ENCODE data around the gene SCFD2.
"Not testable (repeated sequence)": the region's sequence is repeated elsewhere in the genome, so short reads cannot be mapped to it uniquely, and the experiment has no call there.

SCFD2 gene

DNA sequence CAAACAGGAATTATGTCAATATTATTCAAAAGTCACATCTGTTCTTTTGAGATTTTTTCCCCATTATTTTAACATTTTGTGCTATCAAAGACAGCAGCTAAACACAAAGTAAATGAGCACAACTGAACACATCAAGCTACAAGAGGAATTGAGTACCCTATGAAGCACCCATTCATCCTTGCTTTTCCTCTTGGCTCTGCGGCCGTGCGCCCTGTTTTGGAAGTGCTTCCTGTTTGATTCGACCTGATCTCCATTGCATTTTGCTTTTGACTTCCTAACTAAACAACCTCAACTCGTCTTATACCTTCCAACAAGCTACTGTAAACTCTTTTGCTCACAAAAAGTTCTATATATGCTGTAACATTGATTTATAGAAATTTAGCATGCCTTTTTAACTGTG is 85.0 kb downstream of the SCFD2 start:
- H3K4me3 Mint-ChIP-seq, result no peak overlapping the region

DNA sequence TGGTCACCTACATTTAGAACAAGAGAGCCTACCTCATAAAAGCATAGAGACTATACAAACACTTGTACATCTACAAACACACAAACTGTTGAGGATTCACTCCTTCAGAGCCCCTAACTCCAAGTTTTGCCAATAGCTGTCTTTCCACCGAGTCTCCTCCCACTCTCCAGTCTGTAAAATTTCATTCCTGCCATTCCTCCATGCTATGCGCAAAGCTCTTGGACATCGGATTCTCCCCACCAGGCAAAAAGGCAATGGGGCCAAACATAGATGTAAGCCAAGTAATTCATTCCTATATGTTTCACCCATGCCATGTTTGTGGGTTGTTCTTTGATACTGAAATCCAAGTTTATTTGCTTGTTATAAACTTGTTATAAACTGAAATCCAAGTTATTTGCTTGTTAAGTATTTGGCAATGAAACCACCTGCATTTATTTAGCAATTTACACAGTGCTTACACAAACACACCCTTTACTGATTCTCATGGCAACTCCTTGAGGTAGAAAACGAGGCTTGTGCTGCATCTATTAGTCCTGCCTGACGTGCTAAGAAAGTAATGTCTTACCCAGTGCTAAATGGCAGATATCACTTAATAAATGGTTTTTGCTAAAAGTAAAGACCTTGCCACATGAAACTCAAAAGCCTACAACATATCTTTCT is 91.1 kb downstream of the SCFD2 start:
- Mint-ChIP-seq H3K4me1 (no peaks in the 10 kb centered on the region), H3K27me3 (ENCODE audit: low read depth, poor library complexity) (no peaks in the 10 kb centered on the region), H3K27ac (no peak overlapping the region), H3K36me3 (ENCODE audit: low read depth) (peaks cover 4% of the 10 kb centered on the region), H3K9me3 (no peaks in the 10 kb centered on the region), H3K4me3 (no peak overlapping the region)
- DNase-seq, result no peak
- TF ChIP-seq, protein P1, sequence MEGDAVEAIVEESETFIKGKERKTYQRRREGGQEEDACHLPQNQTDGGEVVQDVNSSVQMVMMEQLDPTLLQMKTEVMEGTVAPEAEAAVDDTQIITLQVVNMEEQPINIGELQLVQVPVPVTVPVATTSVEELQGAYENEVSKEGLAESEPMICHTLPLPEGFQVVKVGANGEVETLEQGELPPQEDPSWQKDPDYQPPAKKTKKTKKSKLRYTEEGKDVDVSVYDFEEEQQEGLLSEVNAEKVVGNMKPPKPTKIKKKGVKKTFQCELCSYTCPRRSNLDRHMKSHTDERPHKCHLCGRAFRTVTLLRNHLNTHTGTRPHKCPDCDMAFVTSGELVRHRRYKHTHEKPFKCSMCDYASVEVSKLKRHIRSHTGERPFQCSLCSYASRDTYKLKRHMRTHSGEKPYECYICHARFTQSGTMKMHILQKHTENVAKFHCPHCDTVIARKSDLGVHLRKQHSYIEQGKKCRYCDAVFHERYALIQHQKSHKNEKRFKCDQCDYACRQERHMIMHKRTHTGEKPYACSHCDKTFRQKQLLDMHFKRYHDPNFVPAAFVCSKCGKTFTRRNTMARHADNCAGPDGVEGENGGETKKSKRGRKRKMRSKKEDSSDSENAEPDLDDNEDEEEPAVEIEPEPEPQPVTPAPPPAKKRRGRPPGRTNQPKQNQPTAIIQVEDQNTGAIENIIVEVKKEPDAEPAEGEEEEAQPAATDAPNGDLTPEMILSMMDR (IDR thresholded peaks at IDR 0.05), result no peak

More for the DNA sequence above, 85.0 kb downstream of the SCFD2 start:
- Mint-ChIP-seq H3K4me1 (no peaks in the 10 kb centered on the region), H3K9me3 (no peaks in the 10 kb centered on the region), H3K27ac (no peak overlapping the region), H3K36me3 (ENCODE audit: low read depth) (peaks cover 4% of the 10 kb centered on the region), H3K27me3 (ENCODE audit: low read depth, poor library complexity) (no peaks in the 10 kb centered on the region)
- TF ChIP-seq, protein P1 (IDR thresholded peaks at IDR 0.05), result no peak
- no peak for DNase-seq

DNA sequence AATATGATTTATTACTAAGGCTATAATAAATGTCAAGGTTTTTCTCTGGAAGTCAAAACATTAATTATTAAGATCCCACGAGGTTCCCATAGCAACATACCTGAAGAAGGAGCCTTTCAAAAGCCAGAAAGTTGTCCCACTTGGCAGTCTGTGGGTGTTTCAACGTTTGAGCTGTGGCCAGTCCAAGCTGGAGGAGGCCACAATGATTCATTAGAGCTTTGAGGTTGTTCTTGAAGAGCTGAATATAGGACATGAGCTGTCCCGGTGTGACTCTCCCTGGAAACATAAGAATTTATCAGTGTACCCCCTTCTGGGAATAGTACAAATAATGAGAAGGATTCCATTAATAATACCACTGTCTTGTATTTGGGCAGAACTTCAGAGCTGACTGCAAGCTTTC is 92.1 kb downstream of the SCFD2 start:
- H3K4me3 Mint-ChIP-seq, result no peak overlapping the region
- no peak for DNase-seq
- peaks cover 3% of the 10 kb centered on the region for H3K36me3 Mint-ChIP-seq (ENCODE audit: low read depth)
- no peaks in the 10 kb centered on the region for H3K27me3 Mint-ChIP-seq (ENCODE audit: low read depth, poor library complexity)
- no peaks in the 10 kb centered on the region for H3K9me3 Mint-ChIP-seq
- no peaks in the 10 kb centered on the region for H3K4me1 Mint-ChIP-seq
- H3K27ac Mint-ChIP-seq, result no peak overlapping the region
- TF ChIP-seq, protein P1 (IDR thresholded peaks at IDR 0.05), result no peak

DNA sequence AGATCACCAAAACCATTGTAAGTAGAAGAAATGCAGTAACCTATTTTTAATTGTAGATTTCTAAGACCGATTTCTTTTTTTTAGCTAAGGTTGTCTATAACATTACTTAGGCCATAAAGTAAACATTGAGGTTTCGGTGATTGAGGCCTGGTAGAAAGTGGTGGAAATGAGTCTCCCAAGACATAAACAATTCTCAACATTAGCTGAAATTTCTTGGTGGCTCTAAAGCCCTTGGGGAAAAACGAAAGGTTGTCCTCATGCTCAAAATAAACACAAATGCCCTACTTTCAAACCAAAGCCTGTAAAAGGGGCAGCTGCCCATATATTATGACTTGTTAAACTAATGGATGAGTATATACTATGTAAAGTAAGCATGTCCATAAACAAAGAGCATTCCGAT is 98.8 kb downstream of the SCFD2 start:
- H3K27me3 Mint-ChIP-seq (ENCODE audit: low read depth, poor library complexity), result no peaks in the 10 kb centered on the region
- no peak for DNase-seq
- TF ChIP-seq, protein P1 (IDR thresholded peaks at IDR 0.05), result no peak
- no peak overlapping the region for H3K27ac Mint-ChIP-seq
- peaks cover 22% of the 10 kb centered on the region for H3K9me3 Mint-ChIP-seq
- peaks cover 17% of the 10 kb centered on the region for H3K36me3 Mint-ChIP-seq (ENCODE audit: low read depth)
- H3K4me1 Mint-ChIP-seq, result no peaks in the 10 kb centered on the region
- no peak overlapping the region for H3K4me3 Mint-ChIP-seq

DNA sequence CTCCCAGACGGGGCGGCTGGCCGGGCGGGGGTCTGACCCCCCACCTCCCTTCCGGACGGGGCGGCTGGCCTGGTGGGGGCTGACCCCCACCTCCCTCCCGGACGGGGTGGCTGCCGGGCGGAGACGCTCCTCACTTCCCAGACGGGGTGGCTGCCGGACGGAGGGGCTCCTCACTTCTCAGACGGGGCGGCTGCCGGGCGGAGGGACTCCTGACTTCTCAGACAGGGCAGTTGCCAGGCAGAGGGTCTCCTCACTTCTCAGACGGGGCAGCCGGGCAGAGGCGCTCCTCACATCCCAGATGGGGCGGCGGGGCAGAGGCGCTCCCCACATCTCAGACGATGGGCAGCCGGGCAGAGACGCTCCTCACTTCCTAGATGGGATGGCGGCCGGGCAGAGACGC is 109.9 kb downstream of the SCFD2 start:
- DNase-seq; H3K27me3 Mint-ChIP-seq (ENCODE audit: low read depth, poor library complexity); H3K4me3 Mint-ChIP-seq; H3K27ac Mint-ChIP-seq; H3K4me1 Mint-ChIP-seq: not testable (repeated sequence)
- peaks cover 12% of the 10 kb centered on the region for H3K36me3 Mint-ChIP-seq (ENCODE audit: low read depth)
- H3K9me3 Mint-ChIP-seq, result peaks cover 53% of the 10 kb centered on the region

DNA sequence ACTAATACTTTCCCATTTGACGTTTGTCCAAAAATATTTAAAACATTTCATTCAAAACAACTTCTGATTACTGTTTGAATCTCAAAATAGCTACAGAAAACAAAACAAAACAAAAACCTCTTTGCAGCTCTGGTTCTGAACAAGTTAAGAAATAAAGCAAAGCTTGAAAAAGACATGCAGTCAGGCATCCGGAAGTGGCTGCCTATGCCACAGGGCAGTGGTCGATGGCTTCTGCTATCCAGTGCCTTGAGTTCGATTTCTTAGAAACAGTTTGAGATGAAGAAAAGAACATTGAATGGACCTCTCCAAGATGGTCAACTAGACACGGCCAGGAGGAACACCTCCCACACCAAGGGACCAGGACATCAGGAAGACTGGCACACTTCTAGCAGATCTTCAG is 125.3 kb downstream of the SCFD2 start:
- TF ChIP-seq, protein P1 (IDR thresholded peaks at IDR 0.05), result no peak

DNA sequence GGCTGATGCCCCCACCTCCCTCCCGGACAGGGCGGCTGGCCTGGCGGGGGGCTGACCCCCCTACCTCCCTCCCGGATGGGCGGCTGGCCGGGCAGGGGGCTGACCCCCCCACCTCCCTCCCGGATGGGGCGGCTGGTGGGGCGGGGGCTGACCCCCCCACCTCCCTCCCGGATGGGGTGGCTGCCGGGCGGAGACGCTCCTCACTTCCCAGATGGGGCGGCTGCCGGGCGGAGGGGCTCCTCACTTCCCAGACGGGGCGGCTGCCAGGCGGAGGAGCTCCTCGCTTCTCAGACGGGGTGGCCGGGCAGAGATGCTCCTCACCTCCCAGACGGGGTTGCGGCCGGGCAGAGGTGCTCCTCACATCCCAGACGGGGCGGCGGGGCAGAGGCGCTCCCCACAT is 127.5 kb downstream of the SCFD2 start:
- Mint-ChIP-seq H3K9me3 (peaks cover 27% of the 10 kb centered on the region), H3K36me3 (ENCODE audit: low read depth) (peaks cover 16% of the 10 kb centered on the region)
- H3K27me3 Mint-ChIP-seq (ENCODE audit: low read depth, poor library complexity); H3K4me3 Mint-ChIP-seq; H3K4me1 Mint-ChIP-seq; H3K27ac Mint-ChIP-seq; DNase-seq: not testable (repeated sequence)

More for the DNA sequence above, 125.3 kb downstream of the SCFD2 start:
- no peak overlapping the region for H3K4me3 Mint-ChIP-seq
- H3K9me3 Mint-ChIP-seq, result peaks cover 44% of the 10 kb centered on the region
- no peaks in the 10 kb centered on the region for H3K27me3 Mint-ChIP-seq (ENCODE audit: low read depth, poor library complexity)
- H3K36me3 Mint-ChIP-seq (ENCODE audit: low read depth), result peaks cover 16% of the 10 kb centered on the region
- no peak for DNase-seq
- H3K27ac Mint-ChIP-seq, result no peak overlapping the region
- no peaks in the 10 kb centered on the region for H3K4me1 Mint-ChIP-seq

DNA sequence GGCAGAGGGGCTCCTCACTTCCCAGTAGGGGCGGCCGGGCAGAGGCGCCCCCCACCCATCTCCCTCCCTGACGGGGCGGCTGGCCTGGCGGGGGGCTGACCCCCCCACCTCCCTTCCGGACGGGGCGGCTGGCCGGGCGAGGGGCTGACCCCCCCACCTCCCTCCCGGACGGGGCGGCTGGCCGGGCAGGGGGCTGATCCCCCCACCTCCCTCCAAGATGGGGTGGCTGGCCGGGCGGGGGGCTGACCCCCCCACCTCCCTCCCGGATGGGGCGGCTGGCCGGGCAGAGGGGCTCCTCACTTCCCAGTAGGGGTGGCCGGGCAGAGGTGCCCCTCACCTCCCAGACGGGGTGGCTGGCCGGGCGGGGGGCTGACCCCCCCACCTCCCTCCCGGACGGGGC is 128.1 kb downstream of the SCFD2 start:
- H3K36me3 Mint-ChIP-seq (ENCODE audit: low read depth), result peaks cover 16% of the 10 kb centered on the region
- H3K27me3 Mint-ChIP-seq (ENCODE audit: low read depth, poor library complexity); H3K4me1 Mint-ChIP-seq; H3K27ac Mint-ChIP-seq; DNase-seq; H3K4me3 Mint-ChIP-seq: not testable (repeated sequence)
- peaks cover 26% of the 10 kb centered on the region for H3K9me3 Mint-ChIP-seq

DNA sequence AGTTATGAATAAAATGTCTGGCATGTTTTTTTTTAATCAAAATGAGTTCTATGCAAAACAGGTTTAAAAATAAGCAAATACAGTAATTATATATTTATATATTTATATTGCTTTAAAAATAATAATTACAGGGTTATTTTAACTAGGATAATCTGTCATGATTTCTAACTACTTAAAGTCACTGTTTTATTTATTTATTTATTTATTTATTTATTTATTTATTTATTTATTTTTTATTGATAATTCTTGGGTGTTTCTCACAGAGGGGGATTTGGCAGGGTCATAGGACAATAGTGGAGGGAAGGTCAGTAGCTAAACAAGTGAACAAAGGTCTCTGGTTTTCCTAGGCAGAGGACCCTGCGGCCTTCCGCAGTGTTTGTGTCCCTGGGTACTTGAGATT is 129.2 kb downstream of the SCFD2 start:
- not testable (repeated sequence) for DNase-seq; H3K4me3 Mint-ChIP-seq; H3K27ac Mint-ChIP-seq; H3K27me3 Mint-ChIP-seq (ENCODE audit: low read depth, poor library complexity); H3K4me1 Mint-ChIP-seq
- H3K9me3 Mint-ChIP-seq, result peaks cover 25% of the 10 kb centered on the region
- peaks cover 16% of the 10 kb centered on the region for H3K36me3 Mint-ChIP-seq (ENCODE audit: low read depth)

Data from nephron progenitor cell (in vitro differentiated cells).